GM12801 (cell line): ENCODE measurements around the gene NEK11.

ENCODE experiments used
- TF ChIP-seq, protein P1 (sequence below): IDR thresholded peaks from one replicate; pipeline ENCODE4 v1.5.1; 2011; ENCODE audit warnings: control low read depth; ENCODE audit not compliant: insufficient read length; ENCODE audit errors: extremely low read depth

Gene NEK11

DNA sequence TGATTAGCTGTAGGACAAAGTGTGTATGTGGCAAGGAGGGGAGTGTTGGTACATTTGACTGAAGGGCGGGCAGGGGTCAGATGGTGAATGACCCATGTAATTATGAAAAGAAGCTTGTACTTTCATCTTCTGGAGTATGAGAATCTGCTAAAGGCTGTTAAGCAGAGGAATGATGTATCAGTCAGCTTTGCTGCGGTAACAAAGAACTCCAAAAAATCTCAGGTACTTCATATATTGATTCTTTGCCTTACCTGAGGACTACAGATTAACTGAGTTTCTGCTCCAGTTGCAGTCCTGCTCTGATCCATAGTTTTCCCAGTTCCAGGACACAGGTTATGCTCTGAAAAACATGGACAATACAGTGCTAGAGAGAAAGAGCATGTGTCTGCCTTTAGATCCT lies 115.1 kb downstream of the NEK11 start:
- TF ChIP-seq, protein P1, sequence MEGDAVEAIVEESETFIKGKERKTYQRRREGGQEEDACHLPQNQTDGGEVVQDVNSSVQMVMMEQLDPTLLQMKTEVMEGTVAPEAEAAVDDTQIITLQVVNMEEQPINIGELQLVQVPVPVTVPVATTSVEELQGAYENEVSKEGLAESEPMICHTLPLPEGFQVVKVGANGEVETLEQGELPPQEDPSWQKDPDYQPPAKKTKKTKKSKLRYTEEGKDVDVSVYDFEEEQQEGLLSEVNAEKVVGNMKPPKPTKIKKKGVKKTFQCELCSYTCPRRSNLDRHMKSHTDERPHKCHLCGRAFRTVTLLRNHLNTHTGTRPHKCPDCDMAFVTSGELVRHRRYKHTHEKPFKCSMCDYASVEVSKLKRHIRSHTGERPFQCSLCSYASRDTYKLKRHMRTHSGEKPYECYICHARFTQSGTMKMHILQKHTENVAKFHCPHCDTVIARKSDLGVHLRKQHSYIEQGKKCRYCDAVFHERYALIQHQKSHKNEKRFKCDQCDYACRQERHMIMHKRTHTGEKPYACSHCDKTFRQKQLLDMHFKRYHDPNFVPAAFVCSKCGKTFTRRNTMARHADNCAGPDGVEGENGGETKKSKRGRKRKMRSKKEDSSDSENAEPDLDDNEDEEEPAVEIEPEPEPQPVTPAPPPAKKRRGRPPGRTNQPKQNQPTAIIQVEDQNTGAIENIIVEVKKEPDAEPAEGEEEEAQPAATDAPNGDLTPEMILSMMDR = no peak

DNA sequence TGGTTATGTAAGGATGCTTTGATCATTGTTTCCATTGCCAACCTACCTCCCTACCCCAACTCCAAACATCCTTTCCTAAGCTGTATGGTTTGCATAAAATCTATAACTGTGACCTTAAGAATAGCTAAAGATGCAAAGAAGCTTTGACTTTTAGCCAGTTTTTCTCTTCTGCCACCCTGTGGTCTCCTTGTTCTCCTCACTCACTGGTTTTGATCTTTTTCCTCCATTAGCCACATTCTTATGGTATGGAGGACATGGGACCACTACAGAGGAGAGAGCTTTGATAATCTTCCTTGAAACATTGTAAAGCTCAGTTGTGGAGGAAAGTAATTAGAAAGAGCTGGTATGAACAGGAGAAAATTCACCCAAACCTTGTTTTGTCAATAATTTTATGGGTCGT lies 115.9 kb downstream of the NEK11 start:
- TF ChIP-seq, protein P1 = no peak

DNA sequence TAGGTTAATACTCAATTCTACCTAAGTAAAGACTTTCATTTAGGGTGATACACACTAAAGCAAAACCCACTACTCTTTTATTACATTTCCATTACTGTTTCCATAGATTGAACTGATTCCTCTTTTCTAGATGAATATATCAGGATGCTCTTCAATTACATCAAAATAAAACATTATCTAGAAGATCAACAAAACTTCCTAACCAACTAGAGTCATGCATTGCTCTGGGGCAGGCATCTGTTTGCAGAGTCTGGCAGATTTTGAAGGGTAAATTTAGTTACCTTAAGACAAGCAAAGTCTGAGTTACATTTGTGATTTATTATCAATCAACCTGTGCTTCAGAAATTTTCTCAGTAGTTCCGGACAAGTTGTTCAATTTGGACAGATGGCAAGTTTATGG lies 117.1 kb downstream of the NEK11 start:
- TF ChIP-seq, protein P1 = no peak

DNA sequence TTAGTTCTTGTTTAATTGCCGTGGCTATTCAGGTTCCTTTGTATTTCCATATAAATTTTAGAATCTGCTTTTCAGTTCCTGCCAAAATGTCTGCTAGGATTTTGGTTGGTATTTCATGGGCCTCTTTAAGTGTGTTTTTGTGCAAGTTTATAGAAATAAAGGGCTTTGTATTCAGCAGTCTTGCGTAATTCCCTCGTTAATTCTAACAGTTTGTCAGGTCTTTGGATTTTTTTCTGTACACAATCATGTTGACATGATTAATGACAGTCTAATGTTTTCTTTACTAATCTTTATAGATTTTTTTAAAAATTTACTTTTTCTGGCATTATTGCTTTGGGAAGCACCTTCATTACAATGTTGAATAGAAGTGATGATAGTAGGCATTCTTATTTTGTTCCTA lies 120.9 kb downstream of the NEK11 start:
- TF ChIP-seq, protein P1 = no peak

DNA sequence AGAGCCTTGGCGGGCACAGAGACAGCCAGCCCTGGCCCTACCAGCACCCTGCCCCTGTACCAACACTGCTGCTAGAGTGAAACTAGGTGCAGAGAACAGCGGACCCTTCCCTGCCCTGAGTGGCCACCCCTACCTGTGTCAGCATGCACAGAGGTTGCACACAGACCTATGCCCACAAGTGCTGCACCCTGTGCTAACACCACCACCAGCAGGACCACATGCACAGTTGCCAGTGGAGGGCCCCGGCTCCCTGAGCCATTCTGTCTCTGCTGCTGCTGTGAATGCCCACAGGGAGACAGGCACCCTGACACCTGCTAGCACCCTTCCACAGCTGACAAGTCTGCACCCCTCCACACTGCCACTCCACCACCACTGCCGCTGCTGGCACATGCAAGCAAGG lies 131.8 kb downstream of the NEK11 start:
- TF ChIP-seq, protein P1 = no peak

DNA sequence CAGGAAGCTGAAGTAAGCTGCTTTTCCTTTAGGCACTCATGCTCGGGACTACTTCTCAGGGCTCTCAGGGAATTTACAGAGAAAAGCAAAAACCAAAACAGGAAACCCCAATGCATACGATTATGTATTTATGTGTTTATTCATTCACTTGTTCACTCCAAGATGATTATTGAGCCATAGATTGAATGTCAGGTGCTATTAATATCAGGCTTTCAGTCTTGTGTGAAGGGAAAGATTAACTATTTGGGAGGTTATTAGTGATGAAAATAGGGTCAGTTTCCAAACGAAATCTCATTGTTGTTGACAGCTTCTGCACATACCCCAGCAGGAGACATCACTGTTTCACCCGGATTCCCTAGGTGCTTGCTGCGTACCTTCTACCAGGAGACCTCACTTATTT lies 135.8 kb downstream of the NEK11 start:
- TF ChIP-seq, protein P1 = no peak

DNA sequence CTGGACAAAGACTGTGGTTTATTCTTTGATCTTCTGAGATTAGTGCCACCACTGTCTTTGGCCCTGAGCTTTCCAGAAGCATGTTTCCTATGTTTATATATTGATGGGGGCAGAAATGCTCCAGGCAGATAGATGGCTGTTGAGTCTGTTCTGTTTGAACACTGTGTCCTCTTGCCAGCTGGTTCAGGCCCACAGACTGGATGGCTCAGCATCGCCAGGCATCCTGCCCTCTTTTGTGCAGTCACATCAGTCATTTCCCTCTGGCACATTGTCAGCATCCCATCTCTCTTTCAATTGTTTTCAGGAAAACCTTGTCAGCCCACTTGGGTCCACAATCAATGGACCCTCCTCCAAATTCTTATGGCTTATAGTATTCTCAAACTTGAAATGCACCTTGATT lies 141.2 kb downstream of the NEK11 start:
- TF ChIP-seq, protein P1 = no peak

DNA sequence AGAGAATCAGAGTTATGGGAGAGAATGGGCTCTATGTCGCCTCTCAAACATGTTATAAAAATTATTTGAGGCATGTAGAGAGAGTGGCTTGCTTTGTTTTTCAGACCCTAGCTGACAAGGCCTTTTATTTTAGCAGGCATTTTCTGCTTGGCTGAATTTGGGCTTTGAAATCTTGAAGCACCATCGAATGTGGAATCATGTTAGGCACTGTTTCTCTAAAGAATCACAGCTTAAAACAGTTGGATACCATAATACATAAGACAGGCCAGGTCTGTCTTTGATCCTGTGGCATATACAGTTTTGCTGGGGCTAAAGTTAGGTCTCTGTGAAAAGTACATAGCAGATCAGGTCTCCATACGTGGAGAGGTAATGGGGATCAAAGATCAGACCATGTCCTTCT lies 142.7 kb downstream of the NEK11 start:
- TF ChIP-seq, protein P1 = no peak
